ENCODE data around the gene FAM199X.
"Not testable (repeated sequence)": the region's sequence is repeated elsewhere in the genome, so short reads cannot be mapped to it uniquely, and the experiment has no call there.

Gene FAM199X

DNA sequence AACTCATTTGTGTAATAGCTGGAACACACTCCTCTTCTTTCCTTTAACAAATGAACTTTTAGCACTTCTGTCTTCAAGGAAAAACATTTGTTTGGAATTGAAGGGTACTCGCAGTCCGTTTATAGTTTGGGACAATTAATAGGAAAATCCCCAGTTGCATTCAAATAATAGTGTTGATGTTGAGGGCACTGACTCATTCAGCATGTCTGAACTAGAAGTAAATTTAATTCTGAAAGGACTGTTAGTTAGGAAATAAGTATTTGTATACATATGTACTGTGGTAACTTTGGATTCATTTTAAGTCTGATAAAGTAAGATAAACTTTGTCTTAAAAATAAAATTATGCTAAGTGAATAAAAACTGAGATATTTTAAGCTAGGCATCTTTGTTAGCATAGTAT lies 27.2 kb downstream of the FAM199X start:
- no peak for DNase-seq

DNA sequence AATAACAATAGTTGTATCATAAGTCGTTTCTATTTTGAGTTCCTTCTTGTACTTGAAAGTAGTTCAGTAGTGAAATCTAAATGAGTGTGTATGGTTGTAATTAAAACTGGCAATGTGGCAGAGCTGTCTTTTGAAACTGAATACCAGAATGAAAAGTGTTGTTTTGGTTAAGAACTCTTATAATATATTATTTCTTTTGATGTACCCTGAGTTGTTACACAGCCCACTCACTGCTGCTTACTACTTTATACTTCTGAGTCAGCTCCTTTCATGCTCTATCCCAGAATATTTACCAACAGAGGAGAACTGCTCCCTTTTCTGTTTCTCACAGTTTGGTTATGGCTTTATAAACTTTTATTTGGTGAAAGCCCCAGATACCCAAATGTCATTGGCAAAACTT lies 28.8 kb downstream of the FAM199X start:
- no peak for DNase-seq

DNA sequence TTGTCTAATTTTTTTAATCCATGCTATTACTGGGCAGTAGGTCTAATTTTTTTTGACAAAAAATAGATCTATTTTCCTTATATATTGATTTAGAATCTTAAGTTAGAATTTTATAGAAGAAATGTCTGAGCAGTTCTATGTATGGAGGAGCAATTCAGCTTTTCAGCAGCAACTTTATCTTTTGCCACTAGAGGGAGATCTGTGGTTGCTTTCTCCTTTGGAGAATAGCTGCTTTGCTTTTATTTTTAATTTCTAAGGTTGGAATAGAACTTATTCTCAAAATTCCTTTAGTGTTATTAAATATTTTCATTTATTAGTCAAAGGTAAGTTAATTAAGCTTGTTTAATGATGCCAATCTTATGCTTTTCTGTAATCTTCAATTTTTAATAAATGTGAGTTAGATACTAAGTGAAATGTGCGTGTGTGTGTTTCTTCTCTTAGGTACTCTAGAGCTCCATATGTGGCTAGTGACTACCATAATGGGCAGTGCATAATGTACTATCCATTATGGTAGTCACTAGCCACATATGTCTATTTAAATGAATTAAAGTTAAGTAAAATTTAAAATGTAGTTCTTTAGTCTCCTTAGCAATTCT lies 29.3 kb downstream of the FAM199X start:
- DNase-seq, result no peak

DNA sequence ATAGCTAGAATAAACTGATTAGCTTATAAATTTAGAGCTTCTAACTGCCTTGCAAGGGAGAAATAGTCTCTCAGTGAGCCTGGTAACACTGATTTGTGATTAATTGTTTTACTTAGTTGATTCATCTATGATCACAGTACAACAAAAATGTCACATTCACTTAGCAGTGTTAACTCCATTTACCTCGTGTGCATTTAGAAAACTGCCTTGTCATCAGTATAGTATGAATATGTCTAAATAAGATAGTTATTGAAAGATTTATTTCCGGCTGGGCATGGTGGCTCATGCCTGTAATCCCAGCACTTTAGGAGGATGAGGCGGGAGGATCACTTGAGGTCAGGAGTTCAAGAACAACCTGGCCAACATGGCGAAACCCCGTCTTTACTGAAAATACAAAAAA lies 39.3 kb downstream of the FAM199X start:
- no peak for DNase-seq

DNA sequence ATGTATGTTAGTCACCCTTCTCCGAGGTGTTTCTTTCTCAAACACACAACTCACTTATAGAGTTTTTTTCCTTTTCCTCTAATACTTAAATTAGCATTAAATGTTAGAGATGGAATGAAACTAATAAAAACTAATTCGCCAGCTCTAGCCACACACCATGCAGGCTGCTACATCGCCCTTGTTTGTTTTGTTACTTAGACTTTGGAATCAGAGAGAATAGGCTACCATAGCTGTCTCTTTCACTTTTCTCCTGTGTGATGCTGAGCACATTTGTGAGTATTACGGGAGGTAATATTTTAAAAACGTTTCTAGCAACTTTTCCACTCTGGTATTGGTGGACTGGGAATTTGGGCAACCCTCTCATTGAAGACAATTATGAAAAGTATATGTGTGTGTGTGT lies 44.9 kb downstream of the FAM199X start:
- DNase-seq, result no peak

DNA sequence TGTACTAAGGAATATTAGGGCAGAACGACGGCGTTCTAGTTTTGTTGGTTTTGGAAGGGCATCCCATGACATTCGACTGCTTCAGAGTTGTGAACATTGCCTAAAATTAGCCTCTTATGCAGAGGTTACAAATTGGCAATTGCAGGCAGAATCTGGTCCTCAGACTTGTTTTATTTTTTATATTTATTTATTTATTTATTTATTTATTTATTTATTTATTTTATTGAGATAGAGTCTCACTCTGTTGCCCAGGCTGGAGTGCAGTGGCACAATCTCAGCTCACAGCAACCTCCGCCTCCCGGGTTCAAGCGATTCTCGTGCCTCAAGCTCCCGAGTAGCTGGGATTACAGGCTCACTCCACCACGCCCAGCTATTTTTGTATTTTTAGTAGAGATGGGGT lies 63.8 kb downstream of the FAM199X start:
- not testable (repeated sequence) for DNase-seq

Data from stimulated activated CD4-positive, alpha-beta T cell treated with anti-CD3 and anti-CD28 coated beads, Interleukin-12 subunit alpha, Interleukin-12 subunit beta, amount 100 ng/mL, for 4 hours (primary cell).